GM12878 (cell line): ENCODE results near the gene FCHSD2. TPM values are rescaled to one million over a fixed set of nuclear protein-coding genes. Genes with fewer than 3 reads are reported as not detected.

Experiments
- ASH2L ChIP-seq: fragments of 300-600, 200-600 bp; sonication (generic); IDR thresholded peaks from 2 replicates; pipeline ENCODE4 v1.6.1; 2017; ENCODE audit warnings: low read depth, mild to moderate bottlenecking, borderline replicate concordance
- FOS ChIP-seq: IDR thresholded peaks from 3 replicates; pipeline ENCODE4 v1.6.1; 2011; ENCODE audit warnings: borderline replicate concordance; ENCODE audit not compliant: insufficient read length; ENCODE audit errors: extremely low read depth
- GATAD2B ChIP-seq: fragments of 450-650 bp; conservative IDR thresholded peaks from 2 replicates; pipeline ENCODE4 v1.6.1; 2017; ENCODE audit warnings: low read depth, mild to moderate bottlenecking, moderate library complexity
- MEF2A ChIP-seq: IDR thresholded peaks from 2 replicates; pipeline ENCODE4 v1.6.1; 2011; ENCODE audit warnings: low read depth, mild to moderate bottlenecking, low read length, moderate library complexity; ENCODE audit not compliant: insufficient read depth
- MYC ChIP-seq: IDR thresholded peaks from 2 replicates; pipeline ENCODE4 v1.6.1; 2011; ENCODE audit warnings: mild to moderate bottlenecking, low read length, moderate library complexity, inconsistent platforms; ENCODE audit not compliant: insufficient read depth, insufficient replicate concordance, insufficient read length, severe bottlenecking
- NR2C2 ChIP-seq: IDR thresholded peaks from 2 replicates; pipeline ENCODE4 v1.6.1; 2011; ENCODE audit warnings: borderline replicate concordance, low read depth; ENCODE audit not compliant: control insufficient read depth, insufficient read length
- RUNX3 ChIP-seq: IDR thresholded peaks from 2 replicates; pipeline ENCODE4 v1.6.1; 2012; ENCODE audit warnings: low read length, inconsistent platforms
- STAT1 ChIP-seq: fragments of 450-650 bp; conservative IDR thresholded peaks from 2 replicates; pipeline ENCODE4 v1.6.1; 2014; ENCODE audit warnings: antibody characterized with exemption, mild to moderate bottlenecking
- TBL1XR1 ChIP-seq: IDR thresholded peaks from 2 replicates; pipeline ENCODE4 v1.6.1; 2012; ENCODE audit warnings: low read depth, low read length, improper control_type of control experiment
- TCF3 ChIP-seq: IDR thresholded peaks from 2 replicates; pipeline ENCODE4 v1.6.1; 2012; ENCODE audit warnings: low read depth, mild to moderate bottlenecking, low read length, borderline replicate concordance; ENCODE audit not compliant: insufficient read depth
- polyA plus RNA-seq, 11 experiments: library from polyadenylated mRNA; depleted of rRNA in 4 of 11; unstranded in 6 of 11; stranded (reverse) in 5 of 11; fragments of >200 nt; fragmentation: Nextera tagmentation in 4 of 11; fragmentation: Illumina TruSeq in 1 of 11; extraction: Ambion mirVana in 4 of 11; extraction: Trizol in 1 of 11; gene quantifications; 1 replicate in 1 of 11; 2 replicates in 10 of 11; pipeline versions ENCODE4 v1.2.1 to v1.2.3, GENCODE V29; 2011 to 2016; ENCODE audit warnings: inconsistent platforms in 2 of 11, missing spikeins in 2 of 11, low read depth in 1 of 11
- total RNA-seq, 4 experiments: library from RNA; depleted of rRNA in 3 of 4; stranded (reverse); fragments of >200 nt in 3 of 4; fragmentation: Illumina TruSeq in 1 of 4; extraction: Trizol in 1 of 4; gene quantifications; 2 replicates each; pipeline versions ENCODE4 v1.2.1 to v1.2.3, GENCODE V29; 2013 to 2021
- TF ChIP-seq, protein P1 (sequence below): IDR thresholded peaks from 2 replicates; pipeline ENCODE4 v1.6.1; 2012; ENCODE audit warnings: improper control_type of control experiment, low read depth, low read length; ENCODE audit not compliant: insufficient replicate concordance
- TF ChIP-seq, protein P2 (sequence below): IDR thresholded peaks from 2 replicates; pipeline ENCODE4 v1.6.1; 2012; ENCODE audit warnings: low read depth, low read length, improper control_type of control experiment
- TF ChIP-seq, protein P3 (sequence below): fragments of 150-350 bp; IDR thresholded peaks from 2 replicates; pipeline ENCODE4 v1.6.1; 2014; ENCODE audit warnings: mild to moderate bottlenecking, low read depth, low read length
- TF ChIP-seq, protein P4 (sequence below): IDR thresholded peaks from 2 replicates; pipeline ENCODE4 v1.6.1; 2012; ENCODE audit warnings: low read depth, low read length, improper control_type of control experiment
- TF ChIP-seq, protein P5 (sequence below): IDR thresholded peaks from 2 replicates; pipeline ENCODE4 v1.6.1; 2012; ENCODE audit warnings: low read length, inconsistent platforms

The FCHSD2 gene
- total and polyA plus RNA-seq, 10 of the 15 experiments (the other 5 are each of a cell fraction or from before 2014, with no cell fraction given) = 13.2 to 89.8 (median 47.8) TPM

DNA sequence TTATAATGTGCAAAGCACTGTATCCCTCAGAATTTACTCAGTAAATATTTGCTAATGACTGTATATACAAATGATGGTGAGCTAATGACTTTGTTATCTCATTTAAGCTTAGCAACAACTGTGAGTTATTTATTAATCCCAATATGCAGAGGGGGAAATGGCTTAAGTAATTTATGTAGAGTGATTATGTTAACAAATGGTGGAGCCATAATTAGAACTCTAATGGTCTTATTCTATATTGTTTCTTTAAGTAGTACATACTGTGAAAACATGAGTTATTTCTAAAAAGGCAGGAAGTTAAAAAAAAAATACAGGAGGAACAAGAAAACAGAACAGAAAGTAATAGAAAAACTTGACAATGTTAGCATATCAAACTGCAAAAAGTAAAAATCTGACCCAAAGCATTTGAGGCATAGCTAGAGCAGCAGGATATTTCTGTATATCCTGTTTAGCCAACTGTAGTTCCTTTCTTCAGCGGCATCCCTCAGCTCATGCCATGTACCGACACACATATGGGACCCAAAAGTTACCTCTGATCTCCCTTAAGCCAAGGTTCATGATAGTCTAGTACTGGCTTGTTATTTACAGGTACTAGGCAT lies 94.2 kb downstream of the FCHSD2 start (continued):
- TF ChIP-seq, protein P1, sequence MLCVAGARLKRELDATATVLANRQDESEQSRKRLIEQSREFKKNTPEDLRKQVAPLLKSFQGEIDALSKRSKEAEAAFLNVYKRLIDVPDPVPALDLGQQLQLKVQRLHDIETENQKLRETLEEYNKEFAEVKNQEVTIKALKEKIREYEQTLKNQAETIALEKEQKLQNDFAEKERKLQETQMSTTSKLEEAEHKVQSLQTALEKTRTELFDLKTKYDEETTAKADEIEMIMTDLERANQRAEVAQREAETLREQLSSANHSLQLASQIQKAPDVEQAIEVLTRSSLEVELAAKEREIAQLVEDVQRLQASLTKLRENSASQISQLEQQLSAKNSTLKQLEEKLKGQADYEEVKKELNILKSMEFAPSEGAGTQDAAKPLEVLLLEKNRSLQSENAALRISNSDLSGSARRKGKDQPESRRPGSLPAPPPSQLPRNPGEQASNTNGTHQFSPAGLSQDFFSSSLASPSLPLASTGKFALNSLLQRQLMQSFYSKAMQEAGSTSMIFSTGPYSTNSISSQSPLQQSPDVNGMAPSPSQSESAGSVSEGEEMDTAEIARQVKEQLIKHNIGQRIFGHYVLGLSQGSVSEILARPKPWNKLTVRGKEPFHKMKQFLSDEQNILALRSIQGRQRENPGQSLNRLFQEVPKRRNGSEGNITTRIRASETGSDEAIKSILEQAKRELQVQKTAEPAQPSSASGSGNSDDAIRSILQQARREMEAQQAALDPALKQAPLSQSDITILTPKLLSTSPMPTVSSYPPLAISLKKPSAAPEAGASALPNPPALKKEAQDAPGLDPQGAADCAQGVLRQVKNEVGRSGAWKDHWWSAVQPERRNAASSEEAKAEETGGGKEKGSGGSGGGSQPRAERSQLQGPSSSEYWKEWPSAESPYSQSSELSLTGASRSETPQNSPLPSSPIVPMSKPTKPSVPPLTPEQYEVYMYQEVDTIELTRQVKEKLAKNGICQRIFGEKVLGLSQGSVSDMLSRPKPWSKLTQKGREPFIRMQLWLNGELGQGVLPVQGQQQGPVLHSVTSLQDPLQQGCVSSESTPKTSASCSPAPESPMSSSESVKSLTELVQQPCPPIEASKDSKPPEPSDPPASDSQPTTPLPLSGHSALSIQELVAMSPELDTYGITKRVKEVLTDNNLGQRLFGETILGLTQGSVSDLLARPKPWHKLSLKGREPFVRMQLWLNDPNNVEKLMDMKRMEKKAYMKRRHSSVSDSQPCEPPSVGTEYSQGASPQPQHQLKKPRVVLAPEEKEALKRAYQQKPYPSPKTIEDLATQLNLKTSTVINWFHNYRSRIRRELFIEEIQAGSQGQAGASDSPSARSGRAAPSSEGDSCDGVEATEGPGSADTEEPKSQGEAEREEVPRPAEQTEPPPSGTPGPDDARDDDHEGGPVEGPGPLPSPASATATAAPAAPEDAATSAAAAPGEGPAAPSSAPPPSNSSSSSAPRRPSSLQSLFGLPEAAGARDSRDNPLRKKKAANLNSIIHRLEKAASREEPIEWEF = no peak
- no peak for TF ChIP-seq ASH2L
- TF ChIP-seq, protein P2, sequence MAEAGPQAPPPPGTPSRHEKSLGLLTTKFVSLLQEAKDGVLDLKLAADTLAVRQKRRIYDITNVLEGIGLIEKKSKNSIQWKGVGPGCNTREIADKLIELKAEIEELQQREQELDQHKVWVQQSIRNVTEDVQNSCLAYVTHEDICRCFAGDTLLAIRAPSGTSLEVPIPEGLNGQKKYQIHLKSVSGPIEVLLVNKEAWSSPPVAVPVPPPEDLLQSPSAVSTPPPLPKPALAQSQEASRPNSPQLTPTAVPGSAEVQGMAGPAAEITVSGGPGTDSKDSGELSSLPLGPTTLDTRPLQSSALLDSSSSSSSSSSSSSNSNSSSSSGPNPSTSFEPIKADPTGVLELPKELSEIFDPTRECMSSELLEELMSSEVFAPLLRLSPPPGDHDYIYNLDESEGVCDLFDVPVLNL = no peak
- TF ChIP-seq, protein P3, sequence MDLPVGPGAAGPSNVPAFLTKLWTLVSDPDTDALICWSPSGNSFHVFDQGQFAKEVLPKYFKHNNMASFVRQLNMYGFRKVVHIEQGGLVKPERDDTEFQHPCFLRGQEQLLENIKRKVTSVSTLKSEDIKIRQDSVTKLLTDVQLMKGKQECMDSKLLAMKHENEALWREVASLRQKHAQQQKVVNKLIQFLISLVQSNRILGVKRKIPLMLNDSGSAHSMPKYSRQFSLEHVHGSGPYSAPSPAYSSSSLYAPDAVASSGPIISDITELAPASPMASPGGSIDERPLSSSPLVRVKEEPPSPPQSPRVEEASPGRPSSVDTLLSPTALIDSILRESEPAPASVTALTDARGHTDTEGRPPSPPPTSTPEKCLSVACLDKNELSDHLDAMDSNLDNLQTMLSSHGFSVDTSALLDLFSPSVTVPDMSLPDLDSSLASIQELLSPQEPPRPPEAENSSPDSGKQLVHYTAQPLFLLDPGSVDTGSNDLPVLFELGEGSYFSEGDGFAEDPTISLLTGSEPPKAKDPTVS = no peak
- TF ChIP-seq MYC = no peak
- no peak; the same call in 1 of the 2 replicates for TF ChIP-seq TBL1XR1
- TF ChIP-seq, protein P4, sequence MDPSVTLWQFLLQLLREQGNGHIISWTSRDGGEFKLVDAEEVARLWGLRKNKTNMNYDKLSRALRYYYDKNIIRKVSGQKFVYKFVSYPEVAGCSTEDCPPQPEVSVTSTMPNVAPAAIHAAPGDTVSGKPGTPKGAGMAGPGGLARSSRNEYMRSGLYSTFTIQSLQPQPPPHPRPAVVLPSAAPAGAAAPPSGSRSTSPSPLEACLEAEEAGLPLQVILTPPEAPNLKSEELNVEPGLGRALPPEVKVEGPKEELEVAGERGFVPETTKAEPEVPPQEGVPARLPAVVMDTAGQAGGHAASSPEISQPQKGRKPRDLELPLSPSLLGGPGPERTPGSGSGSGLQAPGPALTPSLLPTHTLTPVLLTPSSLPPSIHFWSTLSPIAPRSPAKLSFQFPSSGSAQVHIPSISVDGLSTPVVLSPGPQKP = no peak
- no peak for TF ChIP-seq FOS
- TF ChIP-seq, protein P5, sequence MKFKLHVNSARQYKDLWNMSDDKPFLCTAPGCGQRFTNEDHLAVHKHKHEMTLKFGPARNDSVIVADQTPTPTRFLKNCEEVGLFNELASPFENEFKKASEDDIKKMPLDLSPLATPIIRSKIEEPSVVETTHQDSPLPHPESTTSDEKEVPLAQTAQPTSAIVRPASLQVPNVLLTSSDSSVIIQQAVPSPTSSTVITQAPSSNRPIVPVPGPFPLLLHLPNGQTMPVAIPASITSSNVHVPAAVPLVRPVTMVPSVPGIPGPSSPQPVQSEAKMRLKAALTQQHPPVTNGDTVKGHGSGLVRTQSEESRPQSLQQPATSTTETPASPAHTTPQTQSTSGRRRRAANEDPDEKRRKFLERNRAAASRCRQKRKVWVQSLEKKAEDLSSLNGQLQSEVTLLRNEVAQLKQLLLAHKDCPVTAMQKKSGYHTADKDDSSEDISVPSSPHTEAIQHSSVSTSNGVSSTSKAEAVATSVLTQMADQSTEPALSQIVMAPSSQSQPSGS = peak; percentile 45; the same call in 1 of the 2 replicates
- TF ChIP-seq GATAD2B = no peak
- TF ChIP-seq RUNX3 = peak; percentile 56
- peak; percentile 92 for TF ChIP-seq MEF2A
- TF ChIP-seq TCF3 = no peak
- TF ChIP-seq NR2C2 = no peak
- no peak for TF ChIP-seq STAT1
